Measurements from ENCODE around the gene PSTPIP2. TPM values are rescaled to one million over a fixed set of nuclear protein-coding genes. Genes with fewer than 3 reads are reported as not detected.

PSTPIP2 gene
- total and polyA plus RNA-seq, 2 experiments from 2014 or later = 1.4 to 2.6 TPM

DNA sequence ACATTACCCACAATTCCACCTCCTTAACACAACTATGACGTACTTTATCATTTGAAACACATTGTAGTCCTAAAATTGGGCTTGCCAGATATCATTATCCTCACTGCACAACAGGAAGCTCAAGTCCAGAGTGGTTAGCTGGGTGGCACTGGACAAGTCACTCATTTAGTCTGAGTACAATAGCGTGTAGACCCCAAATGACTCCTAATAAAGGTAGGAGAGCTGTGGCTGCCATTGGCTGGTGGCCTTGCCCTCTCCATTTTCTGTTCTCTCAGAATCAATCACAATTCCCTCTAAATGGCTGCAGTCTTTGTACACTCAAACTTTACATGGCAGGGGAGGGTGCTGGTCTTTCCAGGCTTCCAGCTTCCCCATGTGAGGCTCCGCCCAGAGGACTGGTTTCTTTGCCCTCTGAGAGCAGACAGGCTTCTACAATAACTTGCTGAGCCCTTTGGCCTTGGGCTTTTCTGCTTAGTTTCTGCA is 11.7 kb downstream of the PSTPIP2 start:
- Mint-ChIP-seq H3K27ac (no peak overlapping the region), H3K9me3 (no peaks in the 10 kb centered on the region), H3K36me3 (ENCODE audit: low read depth) (no peaks in the 10 kb centered on the region), H3K4me1 (no peaks in the 10 kb centered on the region), H3K27me3 (ENCODE audit: insufficient read depth, low read depth, poor library complexity) (peaks cover 8% of the 10 kb centered on the region), H3K4me3 (no peak overlapping the region)
- Histone ChIP-seq H3K4me2 (no peak overlapping the region), H3K4me1 (ENCODE audit: insufficient read depth) (no peaks in the 10 kb centered on the region), H3K79me2 (replicated peaks; ENCODE audit: insufficient read depth) (no peaks in the 10 kb centered on the region), H2AFZ (0 out of 2 replicates have a peak overlapping the region, but pooled peaks have one; percentile 28), H3F3A (replicated peaks; ENCODE audit: low read depth) (no peaks in the 10 kb centered on the region), H4K20me1 (replicated peaks; ENCODE audit: insufficient read depth) (no peaks in the 10 kb centered on the region; the same call in 1 of the 2 replicates), H3K27me3 (ENCODE audit: insufficient read depth) (no peaks in the 10 kb centered on the region), H3K27ac (ENCODE audit: low read depth) (no peak overlapping the region), H3K36me3 (ENCODE audit: insufficient read depth) (no peaks in the 10 kb centered on the region; the same call in 1 of the 2 replicates), H3K9me2 (ENCODE audit: insufficient read depth) (no peaks in the 10 kb centered on the region), H3K4me3 (no peak overlapping the region)
- TF ChIP-seq NANOG (IDR thresholded peaks at IDR 0.05; ENCODE audit: borderline replicate concordance) (no peak), ZNF331 (CRISPR knock-in tag; IDR thresholded peaks at IDR 0.05; ENCODE audit: low read depth) (no peak), STAT1 (IDR thresholded peaks at IDR 0.05; ENCODE audit: unreplicated experiment) (no peak), ZNF114 (CRISPR knock-in tag; IDR thresholded peaks at IDR 0.05) (no peak), EZH2 (IDR thresholded peaks at IDR 0.05; ENCODE audit: low read depth, unreplicated experiment) (no peak), POLR2AphosphoS5 (IDR thresholded peaks at IDR 0.05; ENCODE audit: low read depth) (no peak)
- TF ChIP-seq, protein P1, sequence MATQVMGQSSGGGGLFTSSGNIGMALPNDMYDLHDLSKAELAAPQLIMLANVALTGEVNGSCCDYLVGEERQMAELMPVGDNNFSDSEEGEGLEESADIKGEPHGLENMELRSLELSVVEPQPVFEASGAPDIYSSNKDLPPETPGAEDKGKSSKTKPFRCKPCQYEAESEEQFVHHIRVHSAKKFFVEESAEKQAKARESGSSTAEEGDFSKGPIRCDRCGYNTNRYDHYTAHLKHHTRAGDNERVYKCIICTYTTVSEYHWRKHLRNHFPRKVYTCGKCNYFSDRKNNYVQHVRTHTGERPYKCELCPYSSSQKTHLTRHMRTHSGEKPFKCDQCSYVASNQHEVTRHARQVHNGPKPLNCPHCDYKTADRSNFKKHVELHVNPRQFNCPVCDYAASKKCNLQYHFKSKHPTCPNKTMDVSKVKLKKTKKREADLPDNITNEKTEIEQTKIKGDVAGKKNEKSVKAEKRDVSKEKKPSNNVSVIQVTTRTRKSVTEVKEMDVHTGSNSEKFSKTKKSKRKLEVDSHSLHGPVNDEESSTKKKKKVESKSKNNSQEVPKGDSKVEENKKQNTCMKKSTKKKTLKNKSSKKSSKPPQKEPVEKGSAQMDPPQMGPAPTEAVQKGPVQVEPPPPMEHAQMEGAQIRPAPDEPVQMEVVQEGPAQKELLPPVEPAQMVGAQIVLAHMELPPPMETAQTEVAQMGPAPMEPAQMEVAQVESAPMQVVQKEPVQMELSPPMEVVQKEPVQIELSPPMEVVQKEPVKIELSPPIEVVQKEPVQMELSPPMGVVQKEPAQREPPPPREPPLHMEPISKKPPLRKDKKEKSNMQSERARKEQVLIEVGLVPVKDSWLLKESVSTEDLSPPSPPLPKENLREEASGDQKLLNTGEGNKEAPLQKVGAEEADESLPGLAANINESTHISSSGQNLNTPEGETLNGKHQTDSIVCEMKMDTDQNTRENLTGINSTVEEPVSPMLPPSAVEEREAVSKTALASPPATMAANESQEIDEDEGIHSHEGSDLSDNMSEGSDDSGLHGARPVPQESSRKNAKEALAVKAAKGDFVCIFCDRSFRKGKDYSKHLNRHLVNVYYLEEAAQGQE (IDR thresholded peaks at IDR 0.05; ENCODE audit: unreplicated experiment) = no peak
- ATAC-seq (no peak), DNase-seq (ENCODE audit: low spot score) (no peak)

DNA sequence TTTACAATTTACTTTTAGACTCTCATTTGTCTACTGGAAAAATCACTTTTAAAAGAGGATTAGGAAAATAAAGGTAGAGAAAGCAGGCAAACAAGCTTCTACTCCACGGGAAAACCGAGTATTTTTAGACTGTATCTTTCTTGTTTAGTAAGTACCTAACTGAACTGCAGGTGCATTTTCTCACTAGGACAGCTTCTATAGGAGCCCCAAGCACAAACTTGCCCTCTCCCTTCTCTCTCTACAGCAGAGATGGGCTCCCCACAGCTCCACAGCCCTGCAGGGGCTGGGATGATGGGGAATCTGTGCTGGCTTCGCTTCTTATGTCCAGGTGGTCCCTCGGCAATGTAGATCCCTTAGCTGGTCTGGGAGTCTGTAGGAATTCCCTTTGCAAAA is 16.2 kb downstream of the PSTPIP2 start:
- no peaks in the 10 kb centered on the region for H3K79me2 ChIP-seq (replicated peaks; ENCODE audit: insufficient read depth)
- no peaks in the 10 kb centered on the region for H3K4me1 ChIP-seq (ENCODE audit: insufficient read depth)
- H3K27ac ChIP-seq (ENCODE audit: low read depth) = no peak overlapping the region
- H3K9me2 ChIP-seq (ENCODE audit: insufficient read depth) = no peaks in the 10 kb centered on the region
- Mint-ChIP-seq H3K27ac (no peak overlapping the region), H3K9me3 (no peaks in the 10 kb centered on the region), H3K27me3 (ENCODE audit: insufficient read depth, low read depth, poor library complexity) (peaks cover 6% of the 10 kb centered on the region), H3K4me3 (no peak overlapping the region), H3K4me1 (no peaks in the 10 kb centered on the region), H3K36me3 (ENCODE audit: low read depth) (no peaks in the 10 kb centered on the region)
- no peak overlapping the region for H2AFZ ChIP-seq
- H3K27me3 ChIP-seq (ENCODE audit: insufficient read depth) = no peaks in the 10 kb centered on the region
- no peak for ATAC-seq
- H4K20me1 ChIP-seq (replicated peaks; ENCODE audit: insufficient read depth) = no peaks in the 10 kb centered on the region; the same call in 1 of the 2 replicates
- H3K36me3 ChIP-seq (ENCODE audit: insufficient read depth) = no peaks in the 10 kb centered on the region; the same call in 1 of the 2 replicates
- H3K4me3 ChIP-seq = no peak overlapping the region
- no peak for DNase-seq (ENCODE audit: low spot score)
- no peak for TF ChIP-seq ZNF114 (CRISPR knock-in tag; IDR thresholded peaks at IDR 0.05)
- TF ChIP-seq, protein P2, sequence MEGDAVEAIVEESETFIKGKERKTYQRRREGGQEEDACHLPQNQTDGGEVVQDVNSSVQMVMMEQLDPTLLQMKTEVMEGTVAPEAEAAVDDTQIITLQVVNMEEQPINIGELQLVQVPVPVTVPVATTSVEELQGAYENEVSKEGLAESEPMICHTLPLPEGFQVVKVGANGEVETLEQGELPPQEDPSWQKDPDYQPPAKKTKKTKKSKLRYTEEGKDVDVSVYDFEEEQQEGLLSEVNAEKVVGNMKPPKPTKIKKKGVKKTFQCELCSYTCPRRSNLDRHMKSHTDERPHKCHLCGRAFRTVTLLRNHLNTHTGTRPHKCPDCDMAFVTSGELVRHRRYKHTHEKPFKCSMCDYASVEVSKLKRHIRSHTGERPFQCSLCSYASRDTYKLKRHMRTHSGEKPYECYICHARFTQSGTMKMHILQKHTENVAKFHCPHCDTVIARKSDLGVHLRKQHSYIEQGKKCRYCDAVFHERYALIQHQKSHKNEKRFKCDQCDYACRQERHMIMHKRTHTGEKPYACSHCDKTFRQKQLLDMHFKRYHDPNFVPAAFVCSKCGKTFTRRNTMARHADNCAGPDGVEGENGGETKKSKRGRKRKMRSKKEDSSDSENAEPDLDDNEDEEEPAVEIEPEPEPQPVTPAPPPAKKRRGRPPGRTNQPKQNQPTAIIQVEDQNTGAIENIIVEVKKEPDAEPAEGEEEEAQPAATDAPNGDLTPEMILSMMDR (conservative IDR thresholded peaks at IDR 0.05; ENCODE audit: low read depth in 2 of 2) = no peak
- TF ChIP-seq NANOG (IDR thresholded peaks at IDR 0.05; ENCODE audit: borderline replicate concordance) = no peak
- no peak for TF ChIP-seq EZH2 (IDR thresholded peaks at IDR 0.05; ENCODE audit: low read depth, unreplicated experiment)
- TF ChIP-seq ZNF331 (CRISPR knock-in tag; IDR thresholded peaks at IDR 0.05; ENCODE audit: low read depth) = no peak
- H3K4me2 ChIP-seq = no peak overlapping the region
- H3F3A ChIP-seq (replicated peaks; ENCODE audit: low read depth) = no peaks in the 10 kb centered on the region
